ENCODE data around the gene POLD1. TPM values are rescaled to one million over a fixed set of nuclear protein-coding genes. Genes with fewer than 3 reads are reported as not detected.

POLD1 gene
- total RNA-seq, 2 donors from 2014 or later = 106 to 127 TPM

DNA sequence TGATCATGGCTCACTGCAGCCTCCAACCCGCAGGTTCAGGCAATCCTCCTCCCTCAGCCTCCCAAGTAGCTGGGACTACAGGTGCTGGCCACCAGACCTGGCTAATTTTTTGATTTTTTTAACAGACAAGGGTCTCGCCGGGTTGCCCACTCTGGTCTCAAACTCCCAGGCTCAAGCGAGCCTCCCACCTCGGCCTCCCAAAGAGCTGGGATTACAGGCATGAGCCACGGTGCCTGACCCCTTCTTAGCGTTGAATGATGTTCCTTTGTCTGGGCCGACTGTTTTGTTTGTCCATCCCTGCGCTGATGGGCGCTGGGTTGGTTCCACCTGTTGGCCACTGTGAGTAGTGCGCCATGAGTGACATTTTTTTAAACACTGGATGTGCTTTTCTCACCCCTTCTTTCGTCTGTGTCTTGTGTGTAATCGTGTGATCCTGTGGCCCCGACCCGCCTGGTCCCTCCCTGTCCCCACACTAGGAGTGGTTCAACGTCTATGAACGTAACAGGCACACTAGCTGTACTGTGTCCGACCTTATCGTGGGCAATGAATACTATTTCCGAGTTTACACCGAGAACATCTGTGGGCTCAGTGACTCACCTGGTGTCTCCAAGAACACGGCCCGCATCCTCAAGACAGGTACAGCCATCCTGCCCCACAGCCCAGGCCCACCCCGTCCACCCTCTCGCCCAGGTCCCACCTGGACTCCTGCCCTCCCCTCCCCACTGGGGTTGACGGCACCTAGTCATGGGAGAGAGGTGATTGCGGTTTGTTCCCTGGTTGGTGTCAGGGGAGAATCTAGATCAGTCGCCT is 77.1 kb downstream of the POLD1 start:
- Histone ChIP-seq H3K27me3 (ENCODE audit: control insufficient read depth, insufficient read depth, low read length, poor library complexity, severe bottlenecking) (no peaks in the 10 kb centered on the region), H3K4me1 (ENCODE audit: control insufficient read depth, insufficient read depth, low read length) (no peaks in the 10 kb centered on the region), H3K9me3 (ENCODE audit: control insufficient read depth, low read length) (no peaks in the 10 kb centered on the region), H3K9ac (ENCODE audit: extremely low read depth, low read length, poor library complexity, severe bottlenecking) (no peak overlapping the region), H3K36me3 (ENCODE audit: control insufficient read depth, insufficient read depth, low read length) (no peaks in the 10 kb centered on the region), H3K4me3 (ENCODE audit: low read length) (no peak overlapping the region), H3K27ac (ENCODE audit: low read depth, low read length) (no peak overlapping the region)
- Mint-ChIP-seq H3K9me3 (no peaks in the 10 kb centered on the region), H3K36me3 (ENCODE audit: low read depth) (no peaks in the 10 kb centered on the region), H3K27me3 (ENCODE audit: insufficient read depth) (peaks cover 8% of the 10 kb centered on the region), H3K4me1 (peaks cover 5% of the 10 kb centered on the region), H3K4me3 (no peak overlapping the region), H3K27ac (no peak overlapping the region)
- TF ChIP-seq, protein P1, sequence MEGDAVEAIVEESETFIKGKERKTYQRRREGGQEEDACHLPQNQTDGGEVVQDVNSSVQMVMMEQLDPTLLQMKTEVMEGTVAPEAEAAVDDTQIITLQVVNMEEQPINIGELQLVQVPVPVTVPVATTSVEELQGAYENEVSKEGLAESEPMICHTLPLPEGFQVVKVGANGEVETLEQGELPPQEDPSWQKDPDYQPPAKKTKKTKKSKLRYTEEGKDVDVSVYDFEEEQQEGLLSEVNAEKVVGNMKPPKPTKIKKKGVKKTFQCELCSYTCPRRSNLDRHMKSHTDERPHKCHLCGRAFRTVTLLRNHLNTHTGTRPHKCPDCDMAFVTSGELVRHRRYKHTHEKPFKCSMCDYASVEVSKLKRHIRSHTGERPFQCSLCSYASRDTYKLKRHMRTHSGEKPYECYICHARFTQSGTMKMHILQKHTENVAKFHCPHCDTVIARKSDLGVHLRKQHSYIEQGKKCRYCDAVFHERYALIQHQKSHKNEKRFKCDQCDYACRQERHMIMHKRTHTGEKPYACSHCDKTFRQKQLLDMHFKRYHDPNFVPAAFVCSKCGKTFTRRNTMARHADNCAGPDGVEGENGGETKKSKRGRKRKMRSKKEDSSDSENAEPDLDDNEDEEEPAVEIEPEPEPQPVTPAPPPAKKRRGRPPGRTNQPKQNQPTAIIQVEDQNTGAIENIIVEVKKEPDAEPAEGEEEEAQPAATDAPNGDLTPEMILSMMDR (conservative IDR thresholded peaks at IDR 0.05) = peak; percentile 87
- WGBS, 2 experiments (ENCODE audit: insufficient coverage in 1 of 2, insufficient read length in 1 of 2) = 43 to 49% methylated on average over 22 to 28 of the region's 28 CpGs
- DNase-seq = peak; percentile 90

DNA sequence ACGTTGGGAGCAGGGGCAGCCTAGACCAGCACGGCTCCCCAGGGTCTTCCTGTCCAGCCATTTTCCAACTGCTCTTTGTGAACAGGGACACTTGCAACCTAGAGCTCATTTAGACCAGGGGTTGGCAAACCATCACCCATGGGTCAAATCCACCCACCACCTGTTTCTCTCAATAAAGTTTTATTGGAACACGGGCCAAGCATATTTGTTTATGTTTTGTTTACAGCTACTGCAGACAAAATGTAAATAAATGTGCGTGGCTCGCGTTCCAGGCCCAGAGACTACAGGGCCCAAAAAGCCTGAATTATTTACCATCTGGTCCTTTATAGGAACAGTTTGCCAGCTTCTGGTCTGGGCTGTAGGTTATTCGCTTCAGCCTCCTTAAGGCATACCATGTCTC is 78.8 kb downstream of the POLD1 start:
- peaks cover 5% of the 10 kb centered on the region for H3K4me1 Mint-ChIP-seq
- Histone ChIP-seq H3K27me3 (ENCODE audit: control insufficient read depth, insufficient read depth, low read length, poor library complexity, severe bottlenecking) (no peaks in the 10 kb centered on the region), H3K9ac (ENCODE audit: extremely low read depth, low read length, poor library complexity, severe bottlenecking) (no peak overlapping the region), H3K36me3 (ENCODE audit: control insufficient read depth, insufficient read depth, low read length) (no peaks in the 10 kb centered on the region), H3K4me3 (ENCODE audit: low read length) (no peak overlapping the region), H3K4me1 (ENCODE audit: control insufficient read depth, insufficient read depth, low read length) (no peaks in the 10 kb centered on the region), H3K27ac (ENCODE audit: low read depth, low read length) (no peak overlapping the region), H3K9me3 (ENCODE audit: control insufficient read depth, low read length) (no peaks in the 10 kb centered on the region)
- H3K9me3 Mint-ChIP-seq = no peaks in the 10 kb centered on the region
- no peak overlapping the region for H3K4me3 Mint-ChIP-seq
- TF ChIP-seq, protein P1 (conservative IDR thresholded peaks at IDR 0.05) = no peak
- no peak overlapping the region for H3K27ac Mint-ChIP-seq
- 83 to 86% methylated on average over 4 to 7 of the region's 7 CpGs for WGBS, 2 experiments (ENCODE audit: insufficient coverage in 1 of 2, insufficient read length in 1 of 2)
- no peak for DNase-seq
- peaks cover 4% of the 10 kb centered on the region for H3K27me3 Mint-ChIP-seq (ENCODE audit: insufficient read depth)
- H3K36me3 Mint-ChIP-seq (ENCODE audit: low read depth) = no peaks in the 10 kb centered on the region

DNA sequence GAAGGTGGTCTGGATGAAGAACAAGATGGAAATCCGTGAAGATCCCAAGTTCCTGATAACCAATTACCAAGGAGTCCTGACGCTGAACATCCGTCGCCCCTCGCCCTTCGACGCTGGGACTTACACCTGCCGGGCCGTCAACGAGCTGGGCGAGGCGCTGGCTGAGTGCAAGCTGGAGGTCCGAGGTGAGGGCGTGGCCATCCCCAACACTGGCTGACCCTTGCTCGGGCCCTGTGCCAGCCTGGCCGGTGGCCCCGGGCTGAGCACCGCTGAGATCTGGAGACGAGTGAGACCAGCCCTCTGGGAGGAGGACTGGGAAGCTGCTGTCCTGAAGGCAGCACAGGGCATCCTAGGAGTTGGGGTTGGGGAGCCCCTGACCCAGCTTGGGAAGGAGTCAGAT is 80.2 kb downstream of the POLD1 start:
- DNase-seq = peak; percentile 29
- no peaks in the 10 kb centered on the region for H3K9me3 Mint-ChIP-seq
- WGBS, 2 experiments (ENCODE audit: insufficient coverage in 1 of 2, insufficient read length in 1 of 2) = 89 to 92% methylated on average over 15 to 19 of the region's 19 CpGs
- peaks cover 7% of the 10 kb centered on the region for H3K27me3 Mint-ChIP-seq (ENCODE audit: insufficient read depth)
- no peak overlapping the region for H3K27ac Mint-ChIP-seq
- Histone ChIP-seq H3K27ac (ENCODE audit: low read depth, low read length) (no peak overlapping the region), H3K36me3 (ENCODE audit: control insufficient read depth, insufficient read depth, low read length) (no peaks in the 10 kb centered on the region), H3K4me3 (ENCODE audit: low read length) (no peak overlapping the region), H3K9ac (ENCODE audit: extremely low read depth, low read length, poor library complexity, severe bottlenecking) (no peak overlapping the region), H3K4me1 (ENCODE audit: control insufficient read depth, insufficient read depth, low read length) (no peaks in the 10 kb centered on the region), H3K27me3 (ENCODE audit: control insufficient read depth, insufficient read depth, low read length, poor library complexity, severe bottlenecking) (no peaks in the 10 kb centered on the region), H3K9me3 (ENCODE audit: control insufficient read depth, low read length) (no peaks in the 10 kb centered on the region)
- H3K4me1 Mint-ChIP-seq = peaks cover 5% of the 10 kb centered on the region
- no peak overlapping the region for H3K4me3 Mint-ChIP-seq
- no peaks in the 10 kb centered on the region for H3K36me3 Mint-ChIP-seq (ENCODE audit: low read depth)
- TF ChIP-seq, protein P1 (conservative IDR thresholded peaks at IDR 0.05) = no peak
